Mucosa of rectum (tissue), 2 donors: Measurements from ENCODE around the gene DPT.

Source experiments
- H3K27ac ChIP-seq, 2 donors: one replicate each; pipeline ENCODE4 v1.7.0; 2013; ENCODE audit warnings: inconsistent platforms in 2 of 2, low read depth in 2 of 2, low read length in 2 of 2
- H3K27me3 ChIP-seq, 2 donors: one replicate each; pipeline ENCODE4 v1.7.0; 2013; ENCODE audit warnings: low read length in 2 of 2; ENCODE audit not compliant: control insufficient read depth in 2 of 2, insufficient read depth in 2 of 2
- H3K36me3 ChIP-seq, 2 donors: one replicate each; pipeline ENCODE4 v1.7.0; 2013; ENCODE audit warnings: low read length in 2 of 2; ENCODE audit not compliant: control insufficient read depth in 2 of 2, insufficient read depth in 2 of 2
- H3K4me1 ChIP-seq, 2 donors: one replicate each; pipeline ENCODE4 v1.7.0; 2013; ENCODE audit warnings: low read length in 2 of 2, mild to moderate bottlenecking in 1 of 2; ENCODE audit not compliant: control insufficient read depth in 2 of 2, insufficient read depth in 2 of 2
- H3K4me3 ChIP-seq, 2 donors: one replicate each; pipeline ENCODE4 v1.7.0; 2013; ENCODE audit warnings: low read length in 2 of 2
- H3K9ac ChIP-seq, 2 donors: one replicate each; pipeline ENCODE4 v1.7.0; 2013; ENCODE audit warnings: low read length in 2 of 2, low read depth in 1 of 2, mild to moderate bottlenecking in 1 of 2
- H3K9me3 ChIP-seq, 2 donors: one replicate each; pipeline ENCODE4 v1.7.0; 2013; ENCODE audit warnings: low read length in 2 of 2; ENCODE audit not compliant: control insufficient read depth in 2 of 2
- donor health status: healthy.
- donor health status: Normal muscosa, but diverticular disease.

The DPT gene

DNA sequence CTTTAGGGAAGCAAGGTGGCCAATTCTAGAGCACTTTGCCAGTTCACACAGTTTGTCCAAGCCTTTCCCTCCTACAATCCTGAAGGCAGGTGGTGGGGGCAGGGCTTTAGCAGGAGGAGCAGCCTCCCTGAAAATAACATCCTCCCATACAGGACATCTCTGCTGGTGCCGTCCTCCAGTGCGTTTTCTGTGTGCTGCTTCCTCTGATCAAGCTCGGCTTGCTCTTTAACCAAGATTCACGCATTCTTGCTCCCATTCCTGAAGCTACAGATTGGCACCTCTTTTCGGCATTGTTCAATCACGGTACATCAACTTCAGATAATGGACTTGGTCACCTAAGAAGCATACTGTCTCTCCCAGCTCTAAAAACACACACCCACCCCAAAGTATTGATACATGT lies 7.5 kb upstream of the DPT start:
- no peak overlapping the region for H3K27ac ChIP-seq
- H3K27me3 ChIP-seq, result no peaks in the 10 kb centered on the region
- no peaks in the 10 kb centered on the region for H3K36me3 ChIP-seq
- no peak overlapping the region for H3K4me3 ChIP-seq
- H3K9me3 ChIP-seq, result no peaks in the 10 kb centered on the region
- H3K4me1 ChIP-seq, result no peaks in the 10 kb centered on the region
- no peak overlapping the region for H3K9ac ChIP-seq

DNA sequence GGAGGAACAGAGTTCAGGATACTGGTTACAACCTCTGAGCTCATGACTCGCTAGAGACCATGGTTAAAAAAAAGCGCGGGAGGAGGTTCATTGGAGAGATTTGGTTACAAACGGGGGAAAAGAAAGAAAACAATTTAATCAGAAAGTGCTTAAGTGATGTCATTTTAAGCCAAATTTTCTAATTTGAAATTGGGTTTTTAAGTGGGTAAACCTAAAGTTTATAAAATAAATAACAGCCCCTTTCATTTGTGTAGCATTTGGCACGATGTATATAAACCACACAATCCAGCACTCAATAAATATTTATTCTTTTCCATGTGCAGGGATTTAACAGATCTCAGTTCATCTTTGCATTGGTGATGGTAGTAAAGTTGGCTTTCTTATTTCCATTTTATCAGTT lies 7.0 kb upstream of the DPT start:
- H3K9me3 ChIP-seq, result no peaks in the 10 kb centered on the region
- H3K9ac ChIP-seq, result no peak overlapping the region
- no peak overlapping the region for H3K4me3 ChIP-seq
- no peaks in the 10 kb centered on the region for H3K36me3 ChIP-seq
- H3K27ac ChIP-seq, result no peak overlapping the region
- no peaks in the 10 kb centered on the region for H3K27me3 ChIP-seq
- H3K4me1 ChIP-seq, result no peaks in the 10 kb centered on the region

DNA sequence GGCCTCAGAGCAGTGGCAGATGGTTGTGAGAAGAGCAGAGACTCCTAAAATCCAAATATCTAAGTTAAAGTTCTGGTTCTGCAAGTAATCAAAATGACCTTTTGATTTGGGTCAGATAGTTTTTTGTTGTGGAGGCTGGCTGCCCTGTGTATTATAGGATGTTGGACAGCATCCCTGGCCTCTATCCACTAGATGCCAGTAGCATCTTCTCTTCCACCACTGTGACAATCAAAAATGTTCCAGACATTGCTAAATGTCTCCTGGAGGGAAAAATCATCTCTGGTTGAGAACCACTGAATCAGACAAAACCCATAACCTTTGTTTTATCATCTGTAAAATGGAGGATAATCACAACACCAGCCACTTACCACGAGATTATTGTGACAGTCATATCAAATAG lies 5.9 kb upstream of the DPT start:
- H3K9ac ChIP-seq, result no peak overlapping the region
- H3K27ac ChIP-seq, result no peak overlapping the region
- H3K36me3 ChIP-seq, result no peaks in the 10 kb centered on the region
- H3K4me3 ChIP-seq, result no peak overlapping the region
- no peaks in the 10 kb centered on the region for H3K9me3 ChIP-seq
- H3K4me1 ChIP-seq, result no peaks in the 10 kb centered on the region
- no peaks in the 10 kb centered on the region for H3K27me3 ChIP-seq

DNA sequence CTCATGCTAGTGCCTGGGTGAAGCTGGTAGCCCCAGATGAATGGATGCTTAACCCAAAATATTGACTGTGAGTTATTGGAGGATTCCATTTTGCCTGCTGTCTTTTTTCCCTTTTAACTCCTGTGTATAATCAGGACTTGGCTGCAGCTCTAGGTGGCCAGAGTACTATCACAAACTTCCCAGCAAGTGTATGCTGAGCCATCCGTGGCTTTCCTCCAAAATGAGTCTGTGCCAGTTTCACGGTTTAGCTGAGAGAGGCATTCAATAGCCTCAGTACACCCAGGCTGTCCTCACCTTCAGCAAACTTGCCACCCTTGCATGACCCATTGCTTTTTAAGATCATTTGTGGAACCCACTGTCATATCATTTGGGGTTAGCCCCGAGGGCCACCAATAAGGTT lies 5.3 kb upstream of the DPT start:
- Histone ChIP-seq H3K9me3 (no peaks in the 10 kb centered on the region), H3K9ac (no peak overlapping the region), H3K27me3 (no peaks in the 10 kb centered on the region), H3K4me3 (no peak overlapping the region), H3K4me1 (no peaks in the 10 kb centered on the region), H3K27ac (no peak overlapping the region), H3K36me3 (no peaks in the 10 kb centered on the region)

DNA sequence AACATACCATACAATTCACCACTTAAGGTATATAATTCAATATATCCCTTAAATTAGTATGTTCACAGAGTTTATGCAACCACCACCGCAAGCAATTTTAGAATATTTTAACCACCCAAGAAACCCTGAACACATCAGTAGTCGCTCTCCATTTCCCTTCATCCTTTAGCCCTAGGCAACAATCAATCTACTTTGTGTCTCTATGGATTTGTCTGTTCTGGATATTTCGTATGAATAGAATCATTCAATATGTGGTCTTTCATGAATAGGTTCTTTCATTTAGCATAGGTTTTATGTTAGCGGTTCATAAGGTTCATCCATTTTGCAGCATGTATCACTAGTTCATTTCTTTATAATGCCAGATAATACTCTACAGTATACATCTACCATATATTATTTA lies 4.2 kb upstream of the DPT start:
- Histone ChIP-seq H3K9ac (no peak overlapping the region), H3K27ac (no peak overlapping the region), H3K9me3 (no peaks in the 10 kb centered on the region), H3K36me3 (no peaks in the 10 kb centered on the region), H3K27me3 (no peaks in the 10 kb centered on the region), H3K4me3 (no peak overlapping the region), H3K4me1 (no peaks in the 10 kb centered on the region)

DNA sequence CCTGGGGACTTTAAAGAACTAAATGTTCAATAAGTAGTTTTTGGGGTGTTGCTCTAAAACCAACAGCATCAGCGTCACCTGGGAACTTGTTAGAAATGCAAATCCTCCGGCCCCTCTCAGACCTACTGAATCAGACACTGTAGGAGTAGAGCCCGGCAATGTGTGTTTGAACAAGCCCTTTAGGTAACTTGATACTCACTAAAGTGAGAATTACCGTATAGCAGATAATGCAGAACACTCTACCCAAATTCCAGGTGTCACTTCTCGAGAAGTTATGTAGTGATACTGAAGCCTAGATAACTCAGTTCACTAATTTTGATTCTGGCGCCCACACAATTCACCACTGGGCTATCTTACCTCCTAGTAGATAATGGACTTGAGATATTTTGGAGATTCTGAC lies 3.7 kb upstream of the DPT start:
- no peaks in the 10 kb centered on the region for H3K27me3 ChIP-seq
- H3K4me1 ChIP-seq, result no peaks in the 10 kb centered on the region
- no peaks in the 10 kb centered on the region for H3K9me3 ChIP-seq
- no peak overlapping the region for H3K9ac ChIP-seq
- H3K36me3 ChIP-seq, result no peaks in the 10 kb centered on the region
- no peak overlapping the region for H3K4me3 ChIP-seq
- H3K27ac ChIP-seq, result no peak overlapping the region

DNA sequence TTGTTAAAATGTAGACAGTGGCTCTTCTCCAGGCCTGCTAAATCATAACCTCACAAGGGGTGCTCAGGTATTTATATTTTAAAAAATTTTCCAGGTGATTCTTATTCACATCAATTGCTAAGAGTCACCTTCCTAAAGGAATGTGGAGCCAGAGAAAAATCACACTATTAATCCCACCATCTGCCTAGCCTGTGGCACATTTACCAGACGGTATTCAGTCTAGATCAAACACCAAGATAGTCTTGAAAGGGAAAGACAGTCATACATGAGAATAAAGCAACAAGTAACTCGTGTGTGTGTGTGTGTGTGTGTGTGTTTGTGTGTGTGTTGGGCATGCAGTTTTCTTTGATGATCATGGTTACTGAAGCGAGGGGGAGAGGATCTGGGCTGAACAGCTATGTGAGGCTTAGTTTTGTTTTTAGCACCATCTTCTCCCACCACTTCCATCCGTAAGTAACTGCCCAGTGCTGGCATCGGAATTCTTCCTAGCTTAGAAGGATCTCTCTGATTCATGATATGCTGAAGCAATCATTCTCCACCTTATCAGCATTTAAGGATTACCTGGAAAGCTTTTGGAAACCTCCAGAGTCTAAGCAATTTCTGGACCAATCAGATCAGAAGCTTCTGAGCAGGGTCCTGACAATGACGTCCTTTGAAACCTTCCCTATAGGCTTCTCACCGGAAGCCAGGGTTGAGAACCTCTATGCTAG lies 2.4 kb upstream of the DPT start:
- Histone ChIP-seq H3K36me3 (no peaks in the 10 kb centered on the region), H3K9me3 (no peaks in the 10 kb centered on the region), H3K27ac (no peak overlapping the region), H3K4me3 (no peak overlapping the region), H3K4me1 (no peaks in the 10 kb centered on the region), H3K27me3 (no peaks in the 10 kb centered on the region), H3K9ac (no peak overlapping the region)

DNA sequence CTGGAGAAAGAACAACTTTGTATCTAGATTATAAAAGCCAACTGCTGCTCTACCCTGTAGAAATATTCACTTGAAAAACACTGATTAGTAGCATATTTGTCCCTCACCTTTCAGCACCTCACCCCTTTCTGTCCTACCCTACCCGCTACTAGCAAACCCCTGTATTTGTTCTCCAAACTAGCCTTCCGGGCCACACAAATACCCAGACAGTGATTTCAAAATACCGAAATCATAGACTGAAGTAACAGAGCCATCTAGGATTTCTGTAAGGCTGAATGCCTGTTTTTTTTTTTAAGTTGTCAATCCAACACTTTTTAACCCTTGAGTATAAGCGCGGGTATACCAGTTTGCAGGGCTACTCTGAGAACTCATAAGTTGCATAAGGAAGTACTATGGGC lies 398 bp upstream of the DPT start:
- Histone ChIP-seq H3K4me3 (no peak overlapping the region), H3K27ac (no peak overlapping the region), H3K4me1 (no peaks in the 10 kb centered on the region)

DNA sequence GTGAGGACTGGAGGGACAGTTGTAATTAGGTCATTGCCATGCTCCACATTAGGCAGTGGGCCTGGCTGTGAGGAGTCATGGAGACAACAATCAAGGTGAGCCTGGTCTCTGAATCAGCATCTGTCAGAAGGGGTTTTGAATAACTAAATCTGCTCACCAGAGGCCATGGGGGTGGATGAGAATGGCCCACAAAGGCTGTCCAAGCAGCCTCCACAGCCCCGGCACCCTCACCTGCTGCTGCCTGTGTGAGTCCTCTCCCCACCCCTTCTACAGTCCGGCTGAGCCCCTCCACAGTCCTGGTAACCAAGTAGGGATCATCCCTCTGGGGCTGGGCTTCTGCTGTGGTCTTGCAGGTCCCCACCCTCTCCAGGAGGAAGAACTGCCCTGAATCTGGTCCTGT lies 2.3 kb downstream of the DPT start:
- Histone ChIP-seq H3K27ac (no peak overlapping the region), H3K27me3 (no peaks in the 10 kb centered on the region), H3K9ac (no peak overlapping the region), H3K36me3 (no peaks in the 10 kb centered on the region), H3K9me3 (no peaks in the 10 kb centered on the region), H3K4me1 (no peaks in the 10 kb centered on the region), H3K4me3 (no peak overlapping the region)

More for the DNA sequence above, 398 bp upstream of the DPT start:
- no peaks in the 10 kb centered on the region for H3K9me3 ChIP-seq
- H3K36me3 ChIP-seq, result no peaks in the 10 kb centered on the region
- H3K27me3 ChIP-seq, result no peaks in the 10 kb centered on the region
- H3K9ac ChIP-seq, result no peak overlapping the region

DNA sequence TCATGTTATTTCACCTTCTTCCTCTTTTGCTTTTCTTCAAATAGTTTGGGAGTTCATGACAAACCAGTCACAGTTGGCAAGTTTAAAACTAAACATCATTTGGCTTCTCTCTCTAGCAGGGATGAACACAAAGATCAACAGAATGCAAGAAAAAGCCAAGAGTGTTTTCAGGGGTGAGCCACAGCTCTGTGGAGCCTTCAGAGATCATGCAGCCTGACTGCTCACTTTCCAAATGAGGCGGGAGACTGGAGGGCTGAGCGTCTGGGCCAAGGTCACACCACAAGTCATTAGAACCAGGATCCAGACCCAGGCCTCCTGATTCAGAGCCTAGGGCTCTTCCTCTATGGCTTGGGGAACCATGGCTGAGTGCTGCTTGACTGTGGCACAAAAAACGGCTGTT lies 2.7 kb downstream of the DPT start:
- no peak overlapping the region for H3K9ac ChIP-seq
- no peaks in the 10 kb centered on the region for H3K4me1 ChIP-seq
- no peaks in the 10 kb centered on the region for H3K27me3 ChIP-seq
- no peak overlapping the region for H3K4me3 ChIP-seq
- no peaks in the 10 kb centered on the region for H3K9me3 ChIP-seq
- H3K36me3 ChIP-seq, result no peaks in the 10 kb centered on the region
- H3K27ac ChIP-seq, result no peak overlapping the region

DNA sequence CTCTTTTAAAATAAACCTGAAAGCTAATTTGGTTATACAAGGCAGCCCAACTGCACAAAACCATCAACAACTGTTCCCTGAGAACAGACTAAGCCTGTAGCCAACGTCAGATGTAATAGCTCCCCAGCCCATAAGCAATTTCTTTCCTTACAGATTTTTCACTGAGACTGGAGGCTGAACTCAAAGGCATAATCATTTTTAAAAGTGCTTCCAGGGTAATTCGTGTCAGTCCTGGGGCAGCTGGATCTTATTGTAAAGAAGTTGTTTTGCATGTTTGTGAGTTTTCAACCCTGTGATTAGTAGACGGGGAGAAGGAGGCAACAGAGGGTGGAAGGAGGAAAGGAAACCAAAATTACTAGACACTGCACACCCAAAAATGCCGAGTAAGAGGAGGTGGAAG lies 3.2 kb downstream of the DPT start:
- no peak overlapping the region for H3K9ac ChIP-seq
- H3K4me1 ChIP-seq, result no peaks in the 10 kb centered on the region
- no peak overlapping the region for H3K4me3 ChIP-seq
- no peaks in the 10 kb centered on the region for H3K9me3 ChIP-seq
- no peaks in the 10 kb centered on the region for H3K36me3 ChIP-seq
- H3K27ac ChIP-seq, result no peak overlapping the region
- no peaks in the 10 kb centered on the region for H3K27me3 ChIP-seq
